Endodermal cell (in vitro differentiated cells): Measurements from ENCODE around the gene SDK1. TPM values are rescaled to one million over a fixed set of nuclear protein-coding genes. Genes with fewer than 3 reads are reported as not detected.

ENCODE experiments used
- DNase-seq: peaks from one replicate; pipeline ENCODE4 v3.0.0-alpha.2; 2017
- H3K27ac ChIP-seq: 2 replicates; pipeline ENCODE4 v1.5.1; 2013; ENCODE audit warnings: mild to moderate bottlenecking, low read depth, low read length, moderate library complexity
- H3K27me3 ChIP-seq: 2 replicates; pipeline ENCODE4 v1.6.1; 2013; ENCODE audit warnings: mild to moderate bottlenecking, low read length, moderate library complexity; ENCODE audit not compliant: insufficient read depth, control insufficient read depth, poor library complexity, severe bottlenecking
- H3K36me3 ChIP-seq: 2 replicates; pipeline ENCODE4 v1.7.0; 2013; ENCODE audit warnings: mild to moderate bottlenecking, low read length, moderate library complexity; ENCODE audit not compliant: control insufficient read depth, insufficient read depth
- H3K4me1 ChIP-seq: one replicate; pipeline ENCODE4 v1.7.0; 2013; ENCODE audit warnings: low read length; ENCODE audit not compliant: control insufficient read depth, insufficient read depth
- H3K4me3 ChIP-seq: 2 replicates; pipeline ENCODE4 v1.5.1; 2013; ENCODE audit warnings: mild to moderate bottlenecking, low read length, moderate library complexity
- H3K9ac ChIP-seq: 2 replicates; pipeline ENCODE4 v1.6.1; 2013; ENCODE audit warnings: mild to moderate bottlenecking, low read length, moderate library complexity; ENCODE audit not compliant: poor library complexity, severe bottlenecking; ENCODE audit errors: extremely low read depth
- H3K9me3 ChIP-seq: 2 replicates; pipeline ENCODE4 v1.6.1; 2013; ENCODE audit warnings: mild to moderate bottlenecking, low read length, moderate library complexity; ENCODE audit not compliant: control insufficient read depth
- H3K27ac Mint-ChIP-seq: 2 replicates; pipeline ENCODE4 v1.8.0; 2020; ENCODE audit warnings: mixed read lengths
- H3K27me3 Mint-ChIP-seq: 2 replicates; pipeline ENCODE4 v1.8.0; 2021; ENCODE audit warnings: mild to moderate bottlenecking, mixed read lengths; ENCODE audit not compliant: insufficient read depth
- H3K36me3 Mint-ChIP-seq: 2 replicates; pipeline ENCODE4 v1.8.0; 2020; ENCODE audit warnings: low read depth, mixed read lengths
- H3K4me1 Mint-ChIP-seq: 2 replicates; pipeline ENCODE4 v1.8.0; 2020; ENCODE audit warnings: mixed read lengths
- H3K4me3 Mint-ChIP-seq: 2 replicates; pipeline ENCODE4 v1.8.0; 2020; ENCODE audit warnings: mild to moderate bottlenecking, moderate library complexity, mixed read lengths
- H3K9me3 Mint-ChIP-seq: 2 replicates; pipeline ENCODE4 v1.8.0; 2020; ENCODE audit warnings: mild to moderate bottlenecking, mixed read lengths
- WGBS, 2 experiments: methylation state at CpG; one replicate each; pipeline versions ENCODE4 v1.1.5 to v1.1.7; 2013; ENCODE audit warnings: missing lambda C conversion rate in 2 of 2, mixed read lengths in 1 of 2; ENCODE audit not compliant: insufficient coverage in 1 of 2, insufficient read length in 1 of 2; 5-methylcytosine and 5-hydroxymethylcytosine counted together
- total RNA-seq, 2 donors: library from RNA; stranded (reverse); fragmentation: NEBNext Ultra II Directional in 1 of 2; extraction: Animal tissue kit (Norgen Biotek cat#: 25700) in 1 of 2; gene quantifications; 2 replicates in 1 of 2; 3 replicates in 1 of 2; pipeline ENCODE4 v1.2.1, GENCODE V29; 2021
- TF ChIP-seq, protein P1 (sequence below): fragments of 200-600 bp; sonication (generic); conservative IDR thresholded peaks from 2 replicates; pipeline ENCODE4 v1.5.0; 2021; ENCODE audit warnings: antibody characterized with exemption, mild to moderate bottlenecking

Gene SDK1
- total RNA-seq, 2 donors from 2014 or later = 22.7 to 23.1 TPM

- H3K4me1 Mint-ChIP-seq = no peaks in the 10 kb centered on the region
Measured at GRCh38 chr7:4272141-4272540, 971.1 kb downstream of the SDK1 start.

GRCh38 chr7:4273566-4274230 is 972.6 kb downstream of the SDK1 start:
- Histone ChIP-seq H3K9me3 (no peaks in the 10 kb centered on the region), H3K36me3 (no peaks in the 10 kb centered on the region), H3K4me1 (no peaks in the 10 kb centered on the region), H3K27ac (no peak overlapping the region), H3K4me3 (no peak overlapping the region), H3K27me3 (no peaks in the 10 kb centered on the region), H3K9ac (no peak overlapping the region)
- Mint-ChIP-seq H3K36me3 (no peaks in the 10 kb centered on the region), H3K27me3 (no peaks in the 10 kb centered on the region), H3K4me1 (no peaks in the 10 kb centered on the region), H3K4me3 (no peak overlapping the region), H3K9me3 (peaks cover 15% of the 10 kb centered on the region), H3K27ac (no peak overlapping the region)
- WGBS, 2 experiments = 82 to 94% methylated on average over 5 to 9 of the region's 9 CpGs
- TF ChIP-seq, protein P1, sequence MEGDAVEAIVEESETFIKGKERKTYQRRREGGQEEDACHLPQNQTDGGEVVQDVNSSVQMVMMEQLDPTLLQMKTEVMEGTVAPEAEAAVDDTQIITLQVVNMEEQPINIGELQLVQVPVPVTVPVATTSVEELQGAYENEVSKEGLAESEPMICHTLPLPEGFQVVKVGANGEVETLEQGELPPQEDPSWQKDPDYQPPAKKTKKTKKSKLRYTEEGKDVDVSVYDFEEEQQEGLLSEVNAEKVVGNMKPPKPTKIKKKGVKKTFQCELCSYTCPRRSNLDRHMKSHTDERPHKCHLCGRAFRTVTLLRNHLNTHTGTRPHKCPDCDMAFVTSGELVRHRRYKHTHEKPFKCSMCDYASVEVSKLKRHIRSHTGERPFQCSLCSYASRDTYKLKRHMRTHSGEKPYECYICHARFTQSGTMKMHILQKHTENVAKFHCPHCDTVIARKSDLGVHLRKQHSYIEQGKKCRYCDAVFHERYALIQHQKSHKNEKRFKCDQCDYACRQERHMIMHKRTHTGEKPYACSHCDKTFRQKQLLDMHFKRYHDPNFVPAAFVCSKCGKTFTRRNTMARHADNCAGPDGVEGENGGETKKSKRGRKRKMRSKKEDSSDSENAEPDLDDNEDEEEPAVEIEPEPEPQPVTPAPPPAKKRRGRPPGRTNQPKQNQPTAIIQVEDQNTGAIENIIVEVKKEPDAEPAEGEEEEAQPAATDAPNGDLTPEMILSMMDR = no peak
- DNase-seq = no peak

More at GRCh38 chr7:4272141-4272540, 971.1 kb downstream of the SDK1 start:
- Histone ChIP-seq H3K27ac (no peak overlapping the region), H3K36me3 (no peaks in the 10 kb centered on the region), H3K4me1 (no peaks in the 10 kb centered on the region), H3K9ac (no peak overlapping the region), H3K4me3 (no peak overlapping the region), H3K27me3 (no peaks in the 10 kb centered on the region), H3K9me3 (no peaks in the 10 kb centered on the region)
- Mint-ChIP-seq H3K27ac (no peak overlapping the region), H3K9me3 (peaks cover 14% of the 10 kb centered on the region), H3K36me3 (no peaks in the 10 kb centered on the region), H3K4me3 (no peak overlapping the region), H3K27me3 (no peaks in the 10 kb centered on the region)
- no peak for DNase-seq
- TF ChIP-seq, protein P1 = no peak
- 92% methylated on average over 6 to 16 of the region's 16 CpGs for WGBS, 2 experiments

DNA sequence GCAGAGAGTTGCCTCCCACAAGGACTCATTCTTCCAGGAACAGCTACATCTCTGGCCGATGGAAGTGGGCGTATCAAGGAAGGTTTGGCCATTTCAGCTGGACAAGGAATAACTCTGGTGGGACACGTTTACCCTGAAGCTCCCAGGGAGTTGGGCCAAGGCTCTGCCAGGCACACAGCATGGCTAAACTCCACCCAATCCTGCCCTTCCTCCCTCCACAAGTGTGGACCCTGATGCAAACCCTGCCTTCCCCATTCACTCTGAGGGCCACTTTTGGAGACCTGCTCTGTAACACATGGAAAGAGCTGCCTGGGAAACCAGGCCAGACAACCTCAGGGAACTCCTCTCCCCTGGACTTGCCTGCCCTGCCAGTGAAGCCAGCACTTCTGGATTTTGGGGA is 973.2 kb downstream of the SDK1 start:
- peaks cover 15% of the 10 kb centered on the region for H3K9me3 Mint-ChIP-seq
- Histone ChIP-seq H3K4me1 (no peaks in the 10 kb centered on the region), H3K9ac (no peak overlapping the region), H3K27ac (no peak overlapping the region), H3K27me3 (no peaks in the 10 kb centered on the region), H3K36me3 (no peaks in the 10 kb centered on the region), H3K4me3 (no peak overlapping the region), H3K9me3 (no peaks in the 10 kb centered on the region)
- TF ChIP-seq, protein P1 = no peak
- no peaks in the 10 kb centered on the region for H3K36me3 Mint-ChIP-seq
- no peaks in the 10 kb centered on the region for H3K27me3 Mint-ChIP-seq
- H3K4me1 Mint-ChIP-seq = no peaks in the 10 kb centered on the region
- no peak for DNase-seq
- H3K27ac Mint-ChIP-seq = no peak overlapping the region
- H3K4me3 Mint-ChIP-seq = no peak overlapping the region
- 66 to 76% methylated on average over 3 of the region's 3 CpGs for WGBS, 2 experiments
